ENCODE results near the gene STT3A.
"Not testable (repeated sequence)": the region's sequence is repeated elsewhere in the genome, so short reads cannot be mapped to it uniquely, and the experiment has no call there.

The STT3A gene

GRCh38 chr11:125592305-125593113 is at the start of gene STT3A:
STT3A (plus strand) TSS chr11:125592852; CDS start chr11:125595916, 3,064 bp downstream.
- DNase-seq (ENCODE audit: low read depth in 3 of 3) = peak; percentile 91 to 97 (median 95)

GRCh38 chr11:125550780-125551179 is 41.9 kb upstream of the STT3A start:
- DNase-seq (ENCODE audit: low read depth in 3 of 3) = no peak

GRCh38 chr11:125551835-125552342 is 40.8 kb upstream of the STT3A start:
- no peak for DNase-seq (ENCODE audit: low read depth in 3 of 3)

- DNase-seq (ENCODE audit: low read depth in 3 of 3) = no peak
Measured at GRCh38 chr11:125552927-125553326, 39.7 kb upstream of the STT3A start.

GRCh38 chr11:125553357-125553756 is 39.3 kb upstream of the STT3A start:
- no peak for DNase-seq (ENCODE audit: low read depth in 3 of 3)

GRCh38 chr11:125554038-125554437 is 38.6 kb upstream of the STT3A start:
- DNase-seq (ENCODE audit: low read depth in 3 of 3) = no peak

- DNase-seq (ENCODE audit: low read depth in 3 of 3) = no peak
Measured at GRCh38 chr11:125559888-125560287, 32.8 kb upstream of the STT3A start.

- DNase-seq (ENCODE audit: low read depth in 3 of 3) = no peak
Measured at GRCh38 chr11:125561924-125562323, 30.7 kb upstream of the STT3A start.

- no peak for DNase-seq (ENCODE audit: low read depth in 3 of 3)
Measured at GRCh38 chr11:125562430-125562829, 30.2 kb upstream of the STT3A start.

GRCh38 chr11:125564357-125564756 is 28.3 kb upstream of the STT3A start:
- DNase-seq (ENCODE audit: low read depth in 3 of 3) = no peak

- no peak for DNase-seq (ENCODE audit: low read depth in 3 of 3)
Measured at GRCh38 chr11:125566235-125566634, 26.4 kb upstream of the STT3A start.

- DNase-seq (ENCODE audit: low read depth in 3 of 3) = peak; percentile 81 to 87 (median 83)
Measured at GRCh38 chr11:125568970-125569914, 23.4 kb upstream of the STT3A start, which contains the start of gene EI24. EI24 (plus strand) TSS chr11:125569477; CDS start chr11:125572528, 3,051 bp downstream.

- DNase-seq (ENCODE audit: low read depth in 3 of 3) = no peak
Measured at GRCh38 chr11:125569915-125570621, 22.6 kb upstream of the STT3A start.

GRCh38 chr11:125570952-125571351 is 21.7 kb upstream of the STT3A start:
- DNase-seq (ENCODE audit: low read depth in 3 of 3) = no peak

- DNase-seq (ENCODE audit: low read depth in 3 of 3) = no peak
Measured at GRCh38 chr11:125572916-125573315, 19.7 kb upstream of the STT3A start.

GRCh38 chr11:125577181-125577580 is 15.5 kb upstream of the STT3A start:
- not testable (repeated sequence) for DNase-seq (ENCODE audit: low read depth in 3 of 3)

GRCh38 chr11:125578783-125579182 is 13.9 kb upstream of the STT3A start:
- no peak for DNase-seq (ENCODE audit: low read depth in 3 of 3)

- no peak for DNase-seq (ENCODE audit: low read depth in 3 of 3)
Measured at GRCh38 chr11:125579811-125580210, 12.8 kb upstream of the STT3A start.

- no peak for DNase-seq (ENCODE audit: low read depth in 3 of 3)
Measured at GRCh38 chr11:125583496-125583895, 9.2 kb upstream of the STT3A start.

- DNase-seq (ENCODE audit: low read depth in 3 of 3) = no peak
Measured at GRCh38 chr11:125585487-125585886, 7.2 kb upstream of the STT3A start.

GRCh38 chr11:125586623-125587022 is 6.0 kb upstream of the STT3A start:
- no peak for DNase-seq (ENCODE audit: low read depth in 3 of 3)

- DNase-seq (ENCODE audit: low read depth in 3 of 3) = no peak
Measured at GRCh38 chr11:125587480-125587879, 5.2 kb upstream of the STT3A start.

Measured in stimulated activated CD4-positive, alpha-beta T cell treated with anti-CD3 and anti-CD28 coated beads, TNF-alpha, amount 100 ng/mL, for 4 hours (primary cell).